MCF 10A (cell line): Measurements from ENCODE around the gene SLC49A4. TPM values are rescaled to one million over a fixed set of nuclear protein-coding genes. Genes with fewer than 3 reads are reported as not detected.
A peak's percentile ranks its signal among the peaks of the same experiment; 100 is the strongest.

Source experiments
- BruUV-seq: library from RNA; stranded (reverse); fragments of 400-500 nt; replicated peaks from 2 replicates; lab custom pipeline; 2021; lab: Mats Ljungman, UMichigan
- CTCF ChIA-PET: fragments of 300-600 bp; sonication (Branson Sonifier 250); formaldehyde crosslinking; extraction: SDS; loops from one replicate; lab custom pipeline; 2021; ENCODE audit warnings: antibody characterized with exemption, inconsistent platforms; lab: Yijun Ruan, JAX
- POLR2A ChIA-PET: fragments of 300-600, 350-650 bp; sonication (Branson Sonifier 250); formaldehyde crosslinking; extraction: SDS; loops from one replicate; lab custom pipeline; 2020; ENCODE audit warnings: antibody characterized with exemption, inconsistent platforms; lab: Yijun Ruan, JAX
- DNase-seq: peaks from one replicate; pipeline ENCODE4 v3.0.0-alpha.2; 2018; ENCODE audit not compliant: unreplicated experiment
- H3K27ac Mint-ChIP-seq: one replicate; pipeline ENCODE4 v1.8.0; 2022; ENCODE audit warnings: mild to moderate bottlenecking, low read depth, mixed read lengths; ENCODE audit not compliant: unreplicated experiment
- H3K27me3 Mint-ChIP-seq: one replicate; pipeline ENCODE4 v1.8.0; 2022; ENCODE audit warnings: mixed read lengths; ENCODE audit not compliant: insufficient read depth, unreplicated experiment
- H3K36me3 Mint-ChIP-seq: one replicate; pipeline ENCODE4 v1.8.0; 2022; ENCODE audit warnings: mild to moderate bottlenecking, moderate library complexity, mixed read lengths; ENCODE audit not compliant: insufficient read depth, unreplicated experiment
- H3K4me1 Mint-ChIP-seq: one replicate; pipeline ENCODE4 v1.8.0; 2022; ENCODE audit warnings: mixed read lengths; ENCODE audit not compliant: insufficient read depth, unreplicated experiment
- H3K4me3 Mint-ChIP-seq: one replicate; pipeline ENCODE4 v1.8.0; 2022; ENCODE audit warnings: mild to moderate bottlenecking, moderate library complexity, mixed read lengths; ENCODE audit not compliant: unreplicated experiment
- H3K9me3 Mint-ChIP-seq: one replicate; pipeline ENCODE4 v1.8.0; 2022; ENCODE audit warnings: mixed read lengths; ENCODE audit not compliant: unreplicated experiment
- intact Hi-C: fragments of 100-400 bp; cut with micrococcal nuclease; formaldehyde crosslinking; loops from 2 replicates; pipeline ENCODE4 v1.14.1; 2022
- total RNA-seq: library from RNA; stranded (reverse); gene quantifications from 2 replicates; pipeline ENCODE4 v1.2.3, GENCODE V29; 2022
- TF ChIP-seq, protein P1 (sequence below): fragments of 200-600 bp; IDR thresholded peaks from one replicate; pipeline ENCODE4 v1.8.0; 2022; ENCODE audit warnings: antibody characterized with exemption, mild to moderate bottlenecking; ENCODE audit not compliant: unreplicated experiment

SLC49A4 gene
- total RNA-seq, 1 experiment from 2014 or later = 11.4 TPM

DNA sequence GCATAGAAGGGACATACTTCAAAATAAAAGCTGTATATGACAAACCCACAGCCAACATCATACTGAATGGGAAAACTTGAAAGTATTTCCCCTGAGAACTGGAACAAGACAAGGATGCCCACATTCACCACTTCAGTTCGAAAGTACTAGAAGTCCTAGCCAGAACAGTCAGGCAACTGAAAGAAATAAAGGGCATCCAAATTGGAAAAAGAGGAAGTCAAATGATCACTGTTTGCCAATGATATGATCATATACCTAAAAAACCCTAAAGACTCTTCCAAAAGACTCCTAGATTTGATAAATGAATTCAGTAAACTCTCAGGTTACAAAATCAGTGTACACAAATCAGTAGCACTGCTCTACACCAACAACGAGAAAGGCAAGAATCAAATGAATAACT, 40.7 kb downstream of the SLC49A4 start:
- TF ChIP-seq, protein P1, sequence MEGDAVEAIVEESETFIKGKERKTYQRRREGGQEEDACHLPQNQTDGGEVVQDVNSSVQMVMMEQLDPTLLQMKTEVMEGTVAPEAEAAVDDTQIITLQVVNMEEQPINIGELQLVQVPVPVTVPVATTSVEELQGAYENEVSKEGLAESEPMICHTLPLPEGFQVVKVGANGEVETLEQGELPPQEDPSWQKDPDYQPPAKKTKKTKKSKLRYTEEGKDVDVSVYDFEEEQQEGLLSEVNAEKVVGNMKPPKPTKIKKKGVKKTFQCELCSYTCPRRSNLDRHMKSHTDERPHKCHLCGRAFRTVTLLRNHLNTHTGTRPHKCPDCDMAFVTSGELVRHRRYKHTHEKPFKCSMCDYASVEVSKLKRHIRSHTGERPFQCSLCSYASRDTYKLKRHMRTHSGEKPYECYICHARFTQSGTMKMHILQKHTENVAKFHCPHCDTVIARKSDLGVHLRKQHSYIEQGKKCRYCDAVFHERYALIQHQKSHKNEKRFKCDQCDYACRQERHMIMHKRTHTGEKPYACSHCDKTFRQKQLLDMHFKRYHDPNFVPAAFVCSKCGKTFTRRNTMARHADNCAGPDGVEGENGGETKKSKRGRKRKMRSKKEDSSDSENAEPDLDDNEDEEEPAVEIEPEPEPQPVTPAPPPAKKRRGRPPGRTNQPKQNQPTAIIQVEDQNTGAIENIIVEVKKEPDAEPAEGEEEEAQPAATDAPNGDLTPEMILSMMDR = no peak
- peaks cover 5% of the 10 kb centered on the region for H3K4me1 Mint-ChIP-seq
- ChIA-PET POLR2A (no interaction called here), CTCF (no interaction called here)
- BruUV-seq = no TSS peak
- H3K9me3 Mint-ChIP-seq = no peaks in the 10 kb centered on the region
- H3K36me3 Mint-ChIP-seq = peaks cover 24% of the 10 kb centered on the region
- no peaks in the 10 kb centered on the region for H3K27me3 Mint-ChIP-seq
- H3K27ac Mint-ChIP-seq = no peak overlapping the region
- DNase-seq = no peak
- intact Hi-C loops = no loop called here
- no peak overlapping the region for H3K4me3 Mint-ChIP-seq

DNA sequence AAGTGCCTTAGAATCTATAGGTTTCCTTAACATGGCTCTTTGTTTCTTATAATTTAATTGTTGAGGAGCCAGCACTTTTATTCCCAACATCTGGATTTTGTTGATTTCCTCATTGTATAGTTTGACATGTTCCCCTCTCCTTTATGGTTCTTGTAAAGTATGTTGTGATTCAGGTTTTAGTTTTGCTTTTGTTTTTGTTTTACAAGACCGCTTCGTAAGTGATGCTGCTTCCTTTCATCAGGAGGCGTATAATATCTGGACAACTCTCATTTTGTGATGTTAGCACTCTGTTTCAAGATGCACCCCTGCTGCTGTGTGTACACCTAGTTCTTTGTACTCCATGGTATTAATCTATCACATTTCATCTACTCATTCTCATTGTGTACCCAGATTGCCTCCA, 48.7 kb downstream of the SLC49A4 start:
- peaks cover 14% of the 10 kb centered on the region for H3K36me3 Mint-ChIP-seq
- H3K9me3 Mint-ChIP-seq = peaks cover 2% of the 10 kb centered on the region
- H3K27ac Mint-ChIP-seq = no peak overlapping the region
- CTCF ChIA-PET = no interaction called here
- no TSS peak for BruUV-seq
- TF ChIP-seq, protein P1 = no peak
- no peak for DNase-seq
- H3K27me3 Mint-ChIP-seq = no peaks in the 10 kb centered on the region
- no peaks in the 10 kb centered on the region for H3K4me1 Mint-ChIP-seq
- POLR2A ChIA-PET = no interaction called here
- no peak overlapping the region for H3K4me3 Mint-ChIP-seq
- intact Hi-C loops = no loop called here

DNA sequence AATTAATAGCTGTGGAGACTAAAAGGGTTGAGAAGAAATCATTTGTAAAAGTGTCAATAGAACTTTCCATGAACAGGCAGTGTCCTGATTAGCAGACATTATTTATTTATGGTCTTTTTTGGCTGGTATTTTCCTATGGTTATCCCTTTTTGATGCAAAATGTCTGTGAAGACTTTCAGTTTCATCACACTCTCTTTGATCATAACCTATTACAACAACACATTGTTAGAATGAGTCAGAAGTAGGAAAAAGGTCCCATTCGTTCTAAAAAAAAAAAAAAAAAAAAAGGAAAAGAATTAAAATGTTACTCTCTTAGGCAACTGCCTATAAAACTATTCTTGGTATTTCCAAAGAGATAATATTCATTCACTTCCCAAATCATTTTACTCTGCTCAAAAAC, 62.1 kb downstream of the SLC49A4 start:
- H3K4me1 Mint-ChIP-seq = no peaks in the 10 kb centered on the region
- CTCF ChIA-PET = interaction anchor here (0.6 to 4.0 kb wide), 5 partner anchors 45 to 172 kb away, joined by 3 to 44 read pairs (median 3); partner anchors contain the start of gene SEMA5B
- no peaks in the 10 kb centered on the region for H3K27me3 Mint-ChIP-seq
- intact Hi-C loops = no loop called here
- POLR2A ChIA-PET = interaction anchor here (0.6 to 1.7 kb wide), 4 partner anchors 49 to 175 kb away, joined by 3 to 6 read pairs (median 4); no protein-coding TSS in a partner anchor
- TF ChIP-seq, protein P1 = no peak
- peak; percentile 54 for DNase-seq
- no TSS peak for BruUV-seq
- H3K4me3 Mint-ChIP-seq = no peak overlapping the region
- no peak overlapping the region for H3K27ac Mint-ChIP-seq
- peaks cover 13% of the 10 kb centered on the region for H3K36me3 Mint-ChIP-seq
- peaks cover under 1% of the 10 kb centered on the region for H3K9me3 Mint-ChIP-seq

DNA sequence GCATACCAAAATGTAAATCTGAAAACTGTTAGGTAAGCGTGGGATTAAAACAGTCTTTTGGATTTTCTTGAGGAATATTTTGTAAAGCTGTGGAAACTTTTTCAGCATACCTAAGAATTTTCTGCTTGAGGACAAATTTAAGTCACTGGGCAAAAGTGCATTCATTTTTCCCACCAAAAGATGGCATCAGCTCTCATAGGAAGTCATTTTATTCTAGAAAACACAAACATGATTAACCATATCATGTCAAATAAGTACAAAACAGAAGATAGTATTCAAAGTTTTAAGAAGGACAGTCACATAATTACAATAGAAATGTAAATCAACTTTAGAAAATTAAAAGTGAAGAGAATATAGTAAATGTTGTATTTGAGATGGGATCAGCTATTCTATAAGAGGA, 63.5 kb downstream of the SLC49A4 start:
- POLR2A ChIA-PET = interaction anchor here (0.5 to 2.2 kb wide), 6 partner anchors 11 to 472 kb away, joined by 3 to 14 read pairs (median 4); partner anchors contain the start of gene SEC22A
- intact Hi-C loops = loop anchor here (1.0 to 2.0 kb wide), 3 partner anchors 84 to 400 kb away; no protein-coding TSS in a partner anchor
- peak; percentile 37 for DNase-seq

More for the DNA sequence above, 63.5 kb downstream of the SLC49A4 start:
- H3K27me3 Mint-ChIP-seq = no peaks in the 10 kb centered on the region
- H3K36me3 Mint-ChIP-seq = peaks cover 19% of the 10 kb centered on the region
- no peaks in the 10 kb centered on the region for H3K4me1 Mint-ChIP-seq
- TF ChIP-seq, protein P1 = peak; percentile 37
- H3K9me3 Mint-ChIP-seq = no peaks in the 10 kb centered on the region
- H3K27ac Mint-ChIP-seq = no peak overlapping the region
- BruUV-seq = no TSS peak
- H3K4me3 Mint-ChIP-seq = no peak overlapping the region
- CTCF ChIA-PET = interaction anchor here (0.5 to 4.0 kb wide), 19 partner anchors 9 to 466 kb away, joined by 3 to 44 read pairs (median 4); partner anchors contain the start of gene SEMA5B
